ENCODE data around the gene C22orf15. TPM values are rescaled to one million over a fixed set of nuclear protein-coding genes. Genes with fewer than 3 reads are reported as not detected.

The C22orf15 gene
- total and polyA plus RNA-seq, 9 of the 15 experiments (the other 6 are each of a cell fraction or from before 2014, with no cell fraction given): 0.07 TPM; not detected in 8

DNA sequence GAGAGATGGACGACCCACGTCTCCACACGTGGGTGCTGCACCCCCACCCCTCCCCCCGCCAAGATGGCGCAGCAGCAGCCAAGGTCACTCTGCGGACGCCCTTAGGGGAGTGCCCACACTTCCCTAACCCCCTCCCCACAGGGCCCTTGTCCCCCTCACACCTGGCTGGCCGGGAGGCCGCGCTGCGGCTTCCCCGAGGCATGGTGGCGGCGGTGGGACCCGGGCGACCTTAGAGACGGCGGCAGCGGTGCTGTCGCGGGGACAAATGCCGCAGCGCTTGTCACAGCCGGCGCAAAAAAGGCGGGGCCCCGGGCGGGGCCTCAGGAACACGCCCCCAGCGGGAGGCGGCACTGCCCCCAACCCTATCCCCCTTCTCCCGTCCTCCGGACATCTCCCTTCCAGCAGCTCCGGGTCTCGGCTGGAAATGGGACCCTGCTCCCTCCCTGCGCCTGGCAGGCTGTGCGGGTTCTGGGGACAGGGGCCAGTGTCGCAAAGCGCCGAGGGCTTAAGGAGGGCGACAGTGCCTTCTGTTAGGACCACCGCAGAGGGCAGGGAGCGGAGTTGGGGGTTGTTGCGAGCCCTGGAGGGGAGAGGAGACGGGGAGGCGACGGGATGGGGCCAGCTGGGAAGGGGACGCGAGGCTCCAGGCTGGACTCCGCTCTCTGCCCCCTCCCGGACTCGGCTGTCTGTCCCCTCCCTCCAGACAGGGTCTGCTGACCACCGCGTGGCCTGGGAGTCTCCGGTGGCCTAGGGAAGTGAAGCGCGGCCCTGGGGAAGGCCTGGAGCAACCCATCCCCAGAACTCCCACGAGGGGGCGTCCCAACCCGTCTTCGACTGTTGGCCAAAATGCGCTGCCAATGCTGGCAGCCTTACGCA, 5.1 kb downstream of the C22orf15 start, which contains the start of gene CHCHD10 (continued):
- TF ChIP-seq HDAC1 (IDR thresholded peaks at IDR 0.05) (peak in 1 of 2 experiments; percentile 80; a peak in 2 of 4 replicates), DIDO1 (tag; IDR thresholded peaks at IDR 0.05; ENCODE audit: low read depth) (no peak), HDAC8 (tag; IDR thresholded peaks at IDR 0.05) (peak; percentile 19; the same call in 1 of the 2 replicates), ZNF354B (CRISPR knock-in tag; IDR thresholded peaks at IDR 0.05) (no peak), ZNF407 (IDR thresholded peaks at IDR 0.05; ENCODE audit: low read depth) (no peak), TBP (optimal IDR thresholded peaks at IDR 0.05; ENCODE audit: low read depth, low read length) (peak; percentile 82), FOXA1 (IDR thresholded peaks at IDR 0.05; ENCODE audit: borderline replicate concordance) (no peak), ZNF785 (CRISPR knock-in tag; IDR thresholded peaks at IDR 0.05) (no peak)
- TF ChIP-seq, protein P1, sequence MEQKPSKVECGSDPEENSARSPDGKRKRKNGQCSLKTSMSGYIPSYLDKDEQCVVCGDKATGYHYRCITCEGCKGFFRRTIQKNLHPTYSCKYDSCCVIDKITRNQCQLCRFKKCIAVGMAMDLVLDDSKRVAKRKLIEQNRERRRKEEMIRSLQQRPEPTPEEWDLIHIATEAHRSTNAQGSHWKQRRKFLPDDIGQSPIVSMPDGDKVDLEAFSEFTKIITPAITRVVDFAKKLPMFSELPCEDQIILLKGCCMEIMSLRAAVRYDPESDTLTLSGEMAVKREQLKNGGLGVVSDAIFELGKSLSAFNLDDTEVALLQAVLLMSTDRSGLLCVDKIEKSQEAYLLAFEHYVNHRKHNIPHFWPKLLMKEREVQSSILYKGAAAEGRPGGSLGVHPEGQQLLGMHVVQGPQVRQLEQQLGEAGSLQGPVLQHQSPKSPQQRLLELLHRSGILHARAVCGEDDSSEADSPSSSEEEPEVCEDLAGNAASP (IDR thresholded peaks at IDR 0.05): no peak
- TF ChIP-seq, protein P2, sequence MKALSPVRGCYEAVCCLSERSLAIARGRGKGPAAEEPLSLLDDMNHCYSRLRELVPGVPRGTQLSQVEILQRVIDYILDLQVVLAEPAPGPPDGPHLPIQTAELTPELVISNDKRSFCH (CRISPR knock-in tag; IDR thresholded peaks at IDR 0.05): no peak
- TF ChIP-seq, protein P2 (tag; IDR thresholded peaks at IDR 0.05): no peak
- TF ChIP-seq, protein P3, sequence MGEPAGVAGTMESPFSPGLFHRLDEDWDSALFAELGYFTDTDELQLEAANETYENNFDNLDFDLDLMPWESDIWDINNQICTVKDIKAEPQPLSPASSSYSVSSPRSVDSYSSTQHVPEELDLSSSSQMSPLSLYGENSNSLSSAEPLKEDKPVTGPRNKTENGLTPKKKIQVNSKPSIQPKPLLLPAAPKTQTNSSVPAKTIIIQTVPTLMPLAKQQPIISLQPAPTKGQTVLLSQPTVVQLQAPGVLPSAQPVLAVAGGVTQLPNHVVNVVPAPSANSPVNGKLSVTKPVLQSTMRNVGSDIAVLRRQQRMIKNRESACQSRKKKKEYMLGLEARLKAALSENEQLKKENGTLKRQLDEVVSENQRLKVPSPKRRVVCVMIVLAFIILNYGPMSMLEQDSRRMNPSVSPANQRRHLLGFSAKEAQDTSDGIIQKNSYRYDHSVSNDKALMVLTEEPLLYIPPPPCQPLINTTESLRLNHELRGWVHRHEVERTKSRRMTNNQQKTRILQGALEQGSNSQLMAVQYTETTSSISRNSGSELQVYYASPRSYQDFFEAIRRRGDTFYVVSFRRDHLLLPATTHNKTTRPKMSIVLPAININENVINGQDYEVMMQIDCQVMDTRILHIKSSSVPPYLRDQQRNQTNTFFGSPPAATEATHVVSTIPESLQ (CRISPR knock-in tag; IDR thresholded peaks at IDR 0.05): 0 out of 2 replicates have a peak, but pooled peaks have one; percentile 46
- TF ChIP-seq, protein P4, sequence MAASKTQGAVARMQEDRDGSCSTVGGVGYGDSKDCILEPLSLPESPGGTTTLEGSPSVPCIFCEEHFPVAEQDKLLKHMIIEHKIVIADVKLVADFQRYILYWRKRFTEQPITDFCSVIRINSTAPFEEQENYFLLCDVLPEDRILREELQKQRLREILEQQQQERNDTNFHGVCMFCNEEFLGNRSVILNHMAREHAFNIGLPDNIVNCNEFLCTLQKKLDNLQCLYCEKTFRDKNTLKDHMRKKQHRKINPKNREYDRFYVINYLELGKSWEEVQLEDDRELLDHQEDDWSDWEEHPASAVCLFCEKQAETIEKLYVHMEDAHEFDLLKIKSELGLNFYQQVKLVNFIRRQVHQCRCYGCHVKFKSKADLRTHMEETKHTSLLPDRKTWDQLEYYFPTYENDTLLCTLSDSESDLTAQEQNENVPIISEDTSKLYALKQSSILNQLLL (CRISPR knock-in tag; IDR thresholded peaks at IDR 0.05; ENCODE audit: borderline replicate concordance): no peak
